Measurements from ENCODE around the gene CALML6.

Gene CALML6

GRCh38 chr1:1938613-1939295 is 23.7 kb downstream of the CALML6 start:
- Histone ChIP-seq H3K4me1 (ENCODE audit: control insufficient read depth, insufficient read depth, low read length) (no peaks in the 10 kb centered on the region), H3K36me3 (ENCODE audit: control insufficient read depth, insufficient read depth, low read length) (no peaks in the 10 kb centered on the region), H3K27ac (ENCODE audit: low read length) (no peak overlapping the region), H3K4me3 (ENCODE audit: low read length) (no peak overlapping the region), H3K27me3 (ENCODE audit: control insufficient read depth, insufficient read depth, low read length) (no peaks in the 10 kb centered on the region), H3K9me3 (ENCODE audit: control insufficient read depth, insufficient read depth, low read length) (no peaks in the 10 kb centered on the region)
- DNase-seq (ENCODE audit: low read depth, low spot score) = no peak
- WGBS (ENCODE audit: insufficient coverage, insufficient read length) = 100% methylated on average over 9 of the region's 24 CpGs

DNA sequence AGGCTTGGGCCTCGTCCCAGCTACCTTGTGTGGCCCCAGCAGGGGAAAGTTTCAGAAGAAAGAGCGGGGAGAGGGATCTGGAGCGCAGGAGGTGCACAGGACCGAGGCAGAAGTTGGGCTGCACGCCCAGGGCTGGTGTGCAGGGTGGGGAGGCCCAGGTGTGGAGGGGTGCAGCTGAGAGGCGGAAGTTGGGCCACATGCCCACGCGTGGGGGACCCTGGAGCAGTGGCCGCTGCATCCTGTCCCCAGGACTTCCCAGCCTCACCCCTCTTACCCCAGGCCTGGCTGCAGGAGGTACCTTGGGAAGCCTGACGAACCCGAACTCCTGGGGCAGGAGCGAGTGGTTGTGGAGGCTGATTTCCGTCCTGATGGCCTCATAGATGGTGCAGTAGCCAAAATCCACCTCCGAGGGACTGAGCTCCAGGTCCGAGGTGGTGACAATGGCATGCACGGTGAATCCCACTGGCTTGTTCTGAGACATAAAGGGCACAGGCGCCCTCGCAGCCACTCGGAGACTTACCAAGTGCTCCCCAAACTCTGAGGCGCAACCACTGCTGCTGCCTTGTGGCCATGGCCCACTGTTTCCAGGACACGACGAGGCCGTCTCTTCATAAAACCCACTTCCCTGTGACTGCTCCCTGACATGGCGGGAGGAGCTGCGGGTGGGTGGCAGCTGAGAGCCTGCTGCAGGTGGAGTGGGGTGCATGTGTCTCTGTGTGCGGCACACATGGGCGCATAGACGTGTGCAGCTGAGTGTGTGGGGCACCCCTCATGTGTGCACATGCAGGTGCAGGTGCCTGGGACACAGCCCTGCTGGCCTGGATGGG is 24.4 kb downstream of the CALML6 start:
- H3K36me3 ChIP-seq (ENCODE audit: control insufficient read depth, insufficient read depth, low read length) = no peaks in the 10 kb centered on the region
- no peaks in the 10 kb centered on the region for H3K9me3 ChIP-seq (ENCODE audit: control insufficient read depth, insufficient read depth, low read length)
- WGBS (ENCODE audit: insufficient coverage, insufficient read length) = no CpG with 5 or more reads among the region's 28 CpGs
- no peak overlapping the region for H3K27ac ChIP-seq (ENCODE audit: low read length)
- no peak overlapping the region for H3K4me3 ChIP-seq (ENCODE audit: low read length)
- no peaks in the 10 kb centered on the region; the same call in 1 of the 2 replicates for H3K4me1 ChIP-seq (ENCODE audit: control insufficient read depth, insufficient read depth, low read length)
- DNase-seq (ENCODE audit: low read depth, low spot score) = no peak
- H3K27me3 ChIP-seq (ENCODE audit: control insufficient read depth, insufficient read depth, low read length) = no peaks in the 10 kb centered on the region

GRCh38 chr1:1940123-1940425 is 25.0 kb downstream of the CALML6 start:
- H3K27me3 ChIP-seq (ENCODE audit: control insufficient read depth, insufficient read depth, low read length) = no peaks in the 10 kb centered on the region
- no peak for DNase-seq (ENCODE audit: low read depth, low spot score)
- H3K9me3 ChIP-seq (ENCODE audit: control insufficient read depth, insufficient read depth, low read length) = no peaks in the 10 kb centered on the region
- H3K4me3 ChIP-seq (ENCODE audit: low read length) = no peak overlapping the region
- H3K36me3 ChIP-seq (ENCODE audit: control insufficient read depth, insufficient read depth, low read length) = no peaks in the 10 kb centered on the region
- no peaks in the 10 kb centered on the region; the same call in 1 of the 2 replicates for H3K4me1 ChIP-seq (ENCODE audit: control insufficient read depth, insufficient read depth, low read length)
- H3K27ac ChIP-seq (ENCODE audit: low read length) = no peak overlapping the region
- WGBS (ENCODE audit: insufficient coverage, insufficient read length) = no CpG with 5 or more reads among the region's 12 CpGs

GRCh38 chr1:1941211-1941841 is 26.3 kb downstream of the CALML6 start:
- DNase-seq (ENCODE audit: low read depth, low spot score) = no peak
- no peak overlapping the region for H3K27ac ChIP-seq (ENCODE audit: low read length)
- no peaks in the 10 kb centered on the region; the same call in 1 of the 2 replicates for H3K36me3 ChIP-seq (ENCODE audit: control insufficient read depth, insufficient read depth, low read length)

GRCh38 chr1:1941868-1942752 is 27.1 kb downstream of the CALML6 start:
- no peak overlapping the region for H3K27ac ChIP-seq (ENCODE audit: low read length)

More at GRCh38 chr1:1941211-1941841, 26.3 kb downstream of the CALML6 start:
- H3K4me3 ChIP-seq (ENCODE audit: low read length) = no peak overlapping the region
- H3K9me3 ChIP-seq (ENCODE audit: control insufficient read depth, insufficient read depth, low read length) = no peaks in the 10 kb centered on the region
- no peaks in the 10 kb centered on the region for H3K27me3 ChIP-seq (ENCODE audit: control insufficient read depth, insufficient read depth, low read length)
- WGBS (ENCODE audit: insufficient coverage, insufficient read length) = no CpG with 5 or more reads among the region's 19 CpGs
- no peaks in the 10 kb centered on the region; the same call in 1 of the 2 replicates for H3K4me1 ChIP-seq (ENCODE audit: control insufficient read depth, insufficient read depth, low read length)

DNA sequence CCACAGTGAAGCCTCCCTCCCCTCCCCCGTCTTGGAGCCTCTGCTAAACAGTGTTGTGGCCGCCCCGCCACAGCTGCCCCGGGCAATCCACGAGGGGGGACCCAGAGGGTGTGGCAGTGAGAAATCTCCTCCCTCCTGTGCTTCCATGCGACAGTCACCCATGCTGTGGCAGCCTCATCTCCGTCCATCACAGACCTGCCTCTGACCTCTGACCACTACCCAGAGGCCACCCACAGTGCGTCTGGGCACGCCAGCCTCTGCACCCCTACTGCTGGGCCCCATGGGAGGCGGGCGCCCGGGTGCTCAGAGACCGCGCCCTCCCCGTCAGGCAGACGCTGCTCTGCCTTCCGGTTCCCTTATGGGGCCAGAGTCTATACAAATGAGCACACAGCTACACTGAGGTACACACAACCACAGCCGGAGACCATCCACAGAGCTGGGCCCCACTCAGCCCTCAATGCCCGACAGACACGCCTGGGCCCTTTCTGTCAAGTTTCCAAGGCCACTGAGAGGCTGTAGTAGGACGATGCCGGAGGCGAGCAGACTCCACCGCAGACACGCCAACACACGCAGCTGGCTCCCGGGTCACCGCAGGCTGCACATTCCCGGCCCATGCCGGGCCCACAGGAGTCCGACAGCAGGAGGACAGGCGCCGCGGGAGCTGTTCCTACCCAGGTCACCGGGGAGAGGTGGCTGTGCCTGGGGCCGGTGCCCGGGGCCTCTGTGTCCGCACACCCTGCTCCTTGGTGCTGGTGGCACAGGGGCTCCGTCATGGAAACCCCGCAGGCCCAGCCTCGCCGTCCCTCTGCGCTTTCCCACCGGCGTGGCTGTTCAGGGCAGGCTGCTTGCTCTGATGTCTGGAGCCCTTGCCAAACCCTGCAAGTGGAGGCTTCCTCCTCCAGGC is 27.9 kb downstream of the CALML6 start:
- WGBS (ENCODE audit: insufficient coverage, insufficient read length) = no CpG with 5 or more reads among the region's 45 CpGs
- H3K9me3 ChIP-seq (ENCODE audit: control insufficient read depth, insufficient read depth, low read length) = no peaks in the 10 kb centered on the region

More at GRCh38 chr1:1941868-1942752, 27.1 kb downstream of the CALML6 start:
- no CpG with 5 or more reads among the region's 39 CpGs for WGBS (ENCODE audit: insufficient coverage, insufficient read length)
- Histone ChIP-seq H3K4me1 (ENCODE audit: control insufficient read depth, insufficient read depth, low read length) (no peaks in the 10 kb centered on the region; the same call in 1 of the 2 replicates), H3K27me3 (ENCODE audit: control insufficient read depth, insufficient read depth, low read length) (no peaks in the 10 kb centered on the region), H3K9me3 (ENCODE audit: control insufficient read depth, insufficient read depth, low read length) (no peaks in the 10 kb centered on the region), H3K4me3 (ENCODE audit: low read length) (no peak overlapping the region), H3K36me3 (ENCODE audit: control insufficient read depth, insufficient read depth, low read length) (no peaks in the 10 kb centered on the region; the same call in 1 of the 2 replicates)
- DNase-seq (ENCODE audit: low read depth, low spot score) = no peak

GRCh38 chr1:1943834-1944570 is 28.9 kb downstream of the CALML6 start:
- DNase-seq (ENCODE audit: low read depth, low spot score) = no peak
- no CpG with 5 or more reads among the region's 37 CpGs for WGBS (ENCODE audit: insufficient coverage, insufficient read length)
- Histone ChIP-seq H3K9me3 (ENCODE audit: control insufficient read depth, insufficient read depth, low read length) (no peaks in the 10 kb centered on the region), H3K27me3 (ENCODE audit: control insufficient read depth, insufficient read depth, low read length) (no peaks in the 10 kb centered on the region), H3K4me1 (ENCODE audit: control insufficient read depth, insufficient read depth, low read length) (no peaks in the 10 kb centered on the region; the same call in 1 of the 2 replicates), H3K4me3 (ENCODE audit: low read length) (peak overlapping the region; percentile 37; the same call in 1 of the 2 replicates), H3K27ac (ENCODE audit: low read length) (no peak overlapping the region), H3K36me3 (ENCODE audit: control insufficient read depth, insufficient read depth, low read length) (no peaks in the 10 kb centered on the region; the same call in 1 of the 2 replicates)

More for the DNA sequence above, 27.9 kb downstream of the CALML6 start:
- Histone ChIP-seq H3K4me3 (ENCODE audit: low read length) (no peak overlapping the region; the same call in 1 of the 2 replicates), H3K36me3 (ENCODE audit: control insufficient read depth, insufficient read depth, low read length) (no peaks in the 10 kb centered on the region; the same call in 1 of the 2 replicates), H3K4me1 (ENCODE audit: control insufficient read depth, insufficient read depth, low read length) (no peaks in the 10 kb centered on the region; the same call in 1 of the 2 replicates), H3K27me3 (ENCODE audit: control insufficient read depth, insufficient read depth, low read length) (no peaks in the 10 kb centered on the region), H3K27ac (ENCODE audit: low read length) (no peak overlapping the region)
- no peak for DNase-seq (ENCODE audit: low read depth, low spot score)

GRCh38 chr1:1945782-1946393 is 30.8 kb downstream of the CALML6 start:
- H3K27me3 ChIP-seq (ENCODE audit: control insufficient read depth, insufficient read depth, low read length) = no peaks in the 10 kb centered on the region
- H3K9me3 ChIP-seq (ENCODE audit: control insufficient read depth, insufficient read depth, low read length) = no peaks in the 10 kb centered on the region
- no peak overlapping the region for H3K4me3 ChIP-seq (ENCODE audit: low read length)
- no peaks in the 10 kb centered on the region; the same call in 1 of the 2 replicates for H3K4me1 ChIP-seq (ENCODE audit: control insufficient read depth, insufficient read depth, low read length)
- H3K36me3 ChIP-seq (ENCODE audit: control insufficient read depth, insufficient read depth, low read length) = no peaks in the 10 kb centered on the region; the same call in 1 of the 2 replicates
- no peak for DNase-seq (ENCODE audit: low read depth, low spot score)
- no CpG with 5 or more reads among the region's 29 CpGs for WGBS (ENCODE audit: insufficient coverage, insufficient read length)
- H3K27ac ChIP-seq (ENCODE audit: low read length) = no peak overlapping the region

All from iPS DF 6.9 (cell line).